ENCODE data around the gene OR14A2. TPM values are rescaled to one million over a fixed set of nuclear protein-coding genes. Genes with fewer than 3 reads are reported as not detected.

The OR14A2 gene
- polyA plus RNA-seq, 1 of the 3 experiments (the other 2 are of a cell fraction): not detected

DNA sequence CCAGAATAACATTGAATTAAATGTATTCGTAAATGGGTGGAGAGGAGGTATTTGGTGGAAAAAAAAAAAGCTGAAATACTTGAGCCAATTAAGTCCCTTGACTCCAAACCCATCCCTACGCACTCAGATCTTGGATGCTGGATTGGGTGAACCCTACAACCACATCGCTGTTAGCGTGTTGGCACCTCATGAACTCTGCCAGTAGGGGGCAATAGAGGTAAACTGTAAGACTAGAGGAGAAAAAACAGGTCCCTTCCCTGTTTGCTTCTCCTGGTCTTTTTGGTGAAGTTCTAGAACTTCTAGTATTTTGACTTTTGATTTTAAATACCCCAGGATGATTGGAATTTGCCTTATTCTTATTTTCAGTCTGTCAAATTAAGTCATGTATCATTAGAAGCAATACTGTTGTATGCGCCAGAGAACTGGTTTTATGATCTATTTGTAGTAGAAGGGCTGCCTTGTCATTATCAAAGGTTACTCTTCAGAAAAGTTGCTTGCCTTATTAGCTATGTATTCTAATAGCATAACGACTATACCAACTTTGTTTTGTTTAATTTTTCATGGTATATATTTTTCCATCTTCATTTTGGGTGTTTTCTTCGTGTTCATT, 66.5 kb downstream of the OR14A2 start:
- Histone ChIP-seq H3K36me3 (replicated peaks in 1 of 2; ENCODE audit: control insufficient read depth in 1 of 2, insufficient read depth in 2 of 2, low read length in 1 of 2) (no peaks in the 10 kb centered on the region), H3K9me2 (no peaks in the 10 kb centered on the region), H4K20me1 (ENCODE audit: insufficient read depth) (no peaks in the 10 kb centered on the region), H3K9me3 (no peaks in the 10 kb centered on the region), H3K9ac (no peak overlapping the region), H3K79me2 (ENCODE audit: insufficient read depth) (no peaks in the 10 kb centered on the region), H3K27ac (ENCODE audit: low read depth in 2 of 2, low read length in 1 of 2) (no peak overlapping the region), H3F3A (replicated peaks; ENCODE audit: insufficient read depth) (no peaks in the 10 kb centered on the region), H3K27me3 (ENCODE audit: insufficient read depth) (no peaks in the 10 kb centered on the region), H3K4me1 (ENCODE audit: control insufficient read depth in 1 of 2, insufficient read depth in 2 of 2, low read depth in 1 of 2, low read length in 1 of 2) (no peaks in the 10 kb centered on the region), H2AFZ (ENCODE audit: low read depth) (no peak overlapping the region; the same call in 1 of the 2 replicates), H3K4me2 (no peak overlapping the region), H3K4me3 (ENCODE audit: low read depth in 2 of 2, low read length in 1 of 2) (peak overlapping the region in 1 of 2 experiments; percentile 31; a peak in 1 of 4 replicates)
- ChIA-PET CTCF (interaction anchor here (0.7 to 1.8 kb wide), 5 partner anchors 12 to 193 kb away, joined by 3 to 5 read pairs (median 4); no protein-coding TSS in a partner anchor), POLR2A (no interaction called here)
- 9% methylated on average over 7 of the region's 7 CpGs for WGBS (ENCODE audit: low lambda C conversion rate)
- peak; percentile 34 for DNase-seq
- TF ChIP-seq RAD21 (IDR thresholded peaks at IDR 0.05; ENCODE audit: low read length) (peak; percentile 63), SMC3 (IDR thresholded peaks at IDR 0.05; ENCODE audit: low read depth, low read length) (peak; percentile 17; the same call in 1 of the 2 replicates), TAF1 (IDR thresholded peaks at IDR 0.05; ENCODE audit: borderline replicate concordance, low read depth, low read length) (no peak)
- TF ChIP-seq, protein P1, sequence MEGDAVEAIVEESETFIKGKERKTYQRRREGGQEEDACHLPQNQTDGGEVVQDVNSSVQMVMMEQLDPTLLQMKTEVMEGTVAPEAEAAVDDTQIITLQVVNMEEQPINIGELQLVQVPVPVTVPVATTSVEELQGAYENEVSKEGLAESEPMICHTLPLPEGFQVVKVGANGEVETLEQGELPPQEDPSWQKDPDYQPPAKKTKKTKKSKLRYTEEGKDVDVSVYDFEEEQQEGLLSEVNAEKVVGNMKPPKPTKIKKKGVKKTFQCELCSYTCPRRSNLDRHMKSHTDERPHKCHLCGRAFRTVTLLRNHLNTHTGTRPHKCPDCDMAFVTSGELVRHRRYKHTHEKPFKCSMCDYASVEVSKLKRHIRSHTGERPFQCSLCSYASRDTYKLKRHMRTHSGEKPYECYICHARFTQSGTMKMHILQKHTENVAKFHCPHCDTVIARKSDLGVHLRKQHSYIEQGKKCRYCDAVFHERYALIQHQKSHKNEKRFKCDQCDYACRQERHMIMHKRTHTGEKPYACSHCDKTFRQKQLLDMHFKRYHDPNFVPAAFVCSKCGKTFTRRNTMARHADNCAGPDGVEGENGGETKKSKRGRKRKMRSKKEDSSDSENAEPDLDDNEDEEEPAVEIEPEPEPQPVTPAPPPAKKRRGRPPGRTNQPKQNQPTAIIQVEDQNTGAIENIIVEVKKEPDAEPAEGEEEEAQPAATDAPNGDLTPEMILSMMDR (IDR thresholded peaks at IDR 0.05): peak; percentile 90

- Histone ChIP-seq H3K9ac (no peak overlapping the region), H3K27me3 (ENCODE audit: insufficient read depth) (no peaks in the 10 kb centered on the region), H3K4me3 (ENCODE audit: low read depth in 2 of 2, low read length in 1 of 2) (no peak overlapping the region), H3K27ac (ENCODE audit: low read depth in 2 of 2, low read length in 1 of 2) (no peak overlapping the region), H3K79me2 (ENCODE audit: insufficient read depth) (no peaks in the 10 kb centered on the region), H2AFZ (ENCODE audit: low read depth) (no peak overlapping the region), H3F3A (replicated peaks; ENCODE audit: insufficient read depth) (no peaks in the 10 kb centered on the region), H3K4me2 (no peak overlapping the region), H3K4me1 (ENCODE audit: control insufficient read depth in 1 of 2, insufficient read depth in 2 of 2, low read depth in 1 of 2, low read length in 1 of 2) (no peaks in the 10 kb centered on the region), H3K9me2 (no peaks in the 10 kb centered on the region), H3K9me3 (no peaks in the 10 kb centered on the region), H4K20me1 (ENCODE audit: insufficient read depth) (no peaks in the 10 kb centered on the region), H3K36me3 (replicated peaks in 1 of 2; ENCODE audit: control insufficient read depth in 1 of 2, insufficient read depth in 2 of 2, low read length in 1 of 2) (no peaks in the 10 kb centered on the region)
- no peak for TF ChIP-seq SMC3 (IDR thresholded peaks at IDR 0.05; ENCODE audit: low read depth, low read length)
- ChIA-PET POLR2A (no interaction called here), CTCF (interaction anchor here (1.0 to 1.8 kb wide), 3 partner anchors 13 to 64 kb away, joined by 3 to 4 read pairs (median 4); no protein-coding TSS in a partner anchor)
- 7% methylated on average over 4 of the region's 4 CpGs for WGBS (ENCODE audit: low lambda C conversion rate)
- DNase-seq: no peak
These were observed 67.8 kb downstream of the OR14A2 start for GRCh38 chr1:247680171-247680570.

- Histone ChIP-seq H3K4me2 (no peak within 1 kb of the TSS), H3K9ac (no peak within 1 kb of the TSS), H4K20me1 (ENCODE audit: insufficient read depth) (no peaks in the 10 kb centered on the region), H3K79me2 (ENCODE audit: insufficient read depth) (no peaks in the 10 kb centered on the region), H3K9me3 (no peaks in the 10 kb centered on the region), H3F3A (replicated peaks; ENCODE audit: insufficient read depth) (no peaks in the 10 kb centered on the region), H3K4me1 (ENCODE audit: control insufficient read depth in 1 of 2, insufficient read depth in 2 of 2, low read depth in 1 of 2, low read length in 1 of 2) (no peaks in the 10 kb centered on the region), H3K9me2 (no peaks in the 10 kb centered on the region), H2AFZ (ENCODE audit: low read depth) (no peak within 1 kb of the TSS), H3K27me3 (ENCODE audit: insufficient read depth) (no peaks in the 10 kb centered on the region), H3K27ac (ENCODE audit: low read depth in 2 of 2, low read length in 1 of 2) (no peak within 1 kb of the TSS), H3K36me3 (replicated peaks in 1 of 2; ENCODE audit: control insufficient read depth in 1 of 2, insufficient read depth in 2 of 2, low read length in 1 of 2) (no peaks in the 10 kb centered on the region), H3K4me3 (ENCODE audit: low read depth in 2 of 2, low read length in 1 of 2) (no peak within 1 kb of the TSS)
- ChIA-PET POLR2A (no interaction called here), CTCF (interaction anchor here (1.2 to 1.8 kb wide), 2 partner anchors 14 to 15 kb away, joined by 3 read pairs; no protein-coding TSS in a partner anchor)
- TF ChIP-seq EP300 (IDR thresholded peaks at IDR 0.05; ENCODE audit: borderline replicate concordance in 1 of 2, low read depth in 1 of 2, low read length in 1 of 2) (no peak), JUND (IDR thresholded peaks at IDR 0.05) (no peak), USF1 (IDR thresholded peaks at IDR 0.05; ENCODE audit: borderline replicate concordance, low read depth) (no peak), GABPA (IDR thresholded peaks at IDR 0.05; ENCODE audit: low read depth) (no peak), FOSL2 (IDR thresholded peaks at IDR 0.05; ENCODE audit: borderline replicate concordance, low read depth) (no peak), EZH2phosphoT487 (IDR thresholded peaks at IDR 0.05; ENCODE audit: borderline replicate concordance, low read depth) (no peak), CHD2 (IDR thresholded peaks at IDR 0.05; ENCODE audit: low read length, partially characterized antibody) (no peak)
- TF ChIP-seq, protein P2, sequence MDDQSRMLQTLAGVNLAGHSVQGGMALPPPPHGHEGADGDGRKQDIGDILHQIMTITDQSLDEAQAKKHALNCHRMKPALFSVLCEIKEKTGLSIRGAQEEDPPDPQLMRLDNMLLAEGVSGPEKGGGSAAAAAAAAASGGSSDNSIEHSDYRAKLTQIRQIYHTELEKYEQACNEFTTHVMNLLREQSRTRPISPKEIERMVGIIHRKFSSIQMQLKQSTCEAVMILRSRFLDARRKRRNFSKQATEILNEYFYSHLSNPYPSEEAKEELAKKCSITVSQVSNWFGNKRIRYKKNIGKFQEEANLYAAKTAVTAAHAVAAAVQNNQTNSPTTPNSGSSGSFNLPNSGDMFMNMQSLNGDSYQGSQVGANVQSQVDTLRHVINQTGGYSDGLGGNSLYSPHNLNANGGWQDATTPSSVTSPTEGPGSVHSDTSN (IDR thresholded peaks at IDR 0.05): no peak
- 2% methylated on average over 1 of the region's 1 CpG for WGBS (ENCODE audit: low lambda C conversion rate)
- no peak for DNase-seq
These were observed 68.3 kb downstream of the OR14A2 start, which contains the start of gene OR13G1 for GRCh38 chr1:247679639-247680038. TSS of gene OR13G1 (minus strand) at chr1:247679739. CDS start at chr1:247673041, 6,698 bp downstream.
